Osteocyte (in vitro differentiated cells): ENCODE results near the gene SLC25A28. TPM values are rescaled to one million over a fixed set of nuclear protein-coding genes. Genes with fewer than 3 reads are reported as not detected.

ENCODE experiments used
- DNase-seq: peaks from one replicate; pipeline ENCODE4 v3.0.0; 2021; ENCODE audit warnings: mixed read lengths; ENCODE audit not compliant: unreplicated experiment; ENCODE audit errors: extremely low spot score
- H3K27ac Mint-ChIP-seq: one replicate; pipeline ENCODE4 v1.8.0; 2021; ENCODE audit warnings: mild to moderate bottlenecking, mixed read lengths; ENCODE audit not compliant: unreplicated experiment
- H3K27me3 Mint-ChIP-seq: one replicate; pipeline ENCODE4 v1.8.0; 2021; ENCODE audit warnings: mixed read lengths; ENCODE audit not compliant: unreplicated experiment
- H3K36me3 Mint-ChIP-seq: one replicate; pipeline ENCODE4 v1.8.0; 2021; ENCODE audit warnings: mixed read lengths; ENCODE audit not compliant: unreplicated experiment
- H3K4me1 Mint-ChIP-seq: one replicate; pipeline ENCODE4 v1.8.0; 2021; ENCODE audit warnings: mixed read lengths; ENCODE audit not compliant: unreplicated experiment
- H3K4me3 Mint-ChIP-seq: one replicate; pipeline ENCODE4 v1.8.0; 2021; ENCODE audit warnings: mild to moderate bottlenecking, moderate library complexity, mixed read lengths; ENCODE audit not compliant: unreplicated experiment
- H3K9me3 Mint-ChIP-seq: one replicate; pipeline ENCODE4 v1.8.0; 2021; ENCODE audit warnings: mixed read lengths; ENCODE audit not compliant: unreplicated experiment
- CTCF ChIP-seq: fragments of 200-600 bp; sonication (generic); IDR thresholded peaks from 2 replicates; pipeline ENCODE4 v1.5.0; 2021; ENCODE audit warnings: antibody characterized with exemption, mild to moderate bottlenecking, moderate library complexity
- total RNA-seq: library from RNA; stranded (reverse); gene quantifications from 2 replicates; pipeline ENCODE4 v1.2.1, GENCODE V29; 2021

Gene SLC25A28
- total RNA-seq, 1 donor from 2014 or later = 32.9 TPM

DNA sequence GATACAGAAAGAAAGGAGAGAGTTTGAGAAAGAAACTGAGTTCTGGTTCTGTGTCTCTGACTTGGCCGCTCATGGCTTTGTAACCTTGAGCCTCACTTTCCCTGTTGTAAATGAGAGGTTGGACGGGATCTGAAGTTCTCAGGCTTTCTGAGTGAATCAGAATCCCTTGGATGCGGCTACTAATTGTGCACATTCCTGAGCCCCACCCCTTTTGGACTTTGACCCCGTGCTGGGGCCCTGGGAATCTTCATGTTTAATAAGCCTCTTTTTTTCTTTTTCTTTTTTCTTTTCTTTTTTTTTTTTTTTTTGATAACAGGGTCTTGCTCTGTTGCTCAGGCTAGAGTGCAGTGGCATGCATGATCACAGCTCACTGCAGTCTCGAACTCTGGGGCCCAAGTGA lies 26.9 kb downstream of the SLC25A28 start:
- Mint-ChIP-seq H3K27me3 (peaks cover 35% of the 10 kb centered on the region), H3K4me3 (no peak overlapping the region), H3K4me1 (no peaks in the 10 kb centered on the region), H3K27ac (no peak overlapping the region), H3K36me3 (no peaks in the 10 kb centered on the region), H3K9me3 (no peaks in the 10 kb centered on the region)
- no peak for TF ChIP-seq CTCF
- no peak for DNase-seq

DNA sequence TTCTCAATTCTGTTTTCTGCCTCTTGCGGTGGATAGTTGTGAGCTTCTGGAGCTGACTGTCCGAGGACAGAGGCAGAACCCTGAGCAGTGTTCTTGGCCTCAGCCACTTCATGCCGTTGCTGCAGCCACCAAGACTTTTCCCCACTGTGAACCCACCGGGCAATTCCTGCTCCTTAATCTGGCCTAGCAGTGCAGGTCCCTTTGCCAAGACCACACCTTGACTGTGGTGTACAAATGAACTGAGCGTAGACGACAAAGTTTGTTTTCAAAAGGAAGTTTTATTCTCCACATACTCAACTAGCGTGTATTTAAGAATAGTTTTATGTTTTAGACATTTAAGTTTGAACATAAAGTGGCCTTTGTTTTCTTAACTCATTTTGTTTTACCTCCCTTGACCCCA lies 29.4 kb downstream of the SLC25A28 start:
- peaks cover 43% of the 10 kb centered on the region for H3K27me3 Mint-ChIP-seq
- no peak overlapping the region for H3K27ac Mint-ChIP-seq
- H3K4me1 Mint-ChIP-seq = no peaks in the 10 kb centered on the region
- DNase-seq = no peak
- no peaks in the 10 kb centered on the region for H3K9me3 Mint-ChIP-seq
- no peak for TF ChIP-seq CTCF
- no peak overlapping the region for H3K4me3 Mint-ChIP-seq
- no peaks in the 10 kb centered on the region for H3K36me3 Mint-ChIP-seq

DNA sequence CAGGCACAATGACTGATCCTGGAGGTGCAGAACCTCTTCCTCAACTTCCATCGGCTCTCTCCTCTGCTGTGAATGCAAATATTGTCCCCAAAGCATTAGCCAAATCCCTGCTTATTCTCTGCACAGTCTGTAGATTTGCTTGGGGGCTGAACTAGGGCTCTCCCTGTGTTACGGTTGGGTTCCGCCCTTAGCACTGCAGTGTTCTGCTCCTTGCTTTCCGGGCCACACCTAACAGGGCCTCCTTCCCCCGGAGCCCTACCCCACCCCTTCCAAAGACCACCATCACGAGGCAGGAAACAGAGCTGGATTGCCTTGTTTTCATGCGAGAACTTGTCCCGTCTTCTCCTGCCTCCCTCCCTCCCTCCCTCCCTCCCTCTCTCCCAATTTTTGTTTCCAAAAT lies 36.6 kb downstream of the SLC25A28 start:
- no peak overlapping the region for H3K4me3 Mint-ChIP-seq
- no peak overlapping the region for H3K27ac Mint-ChIP-seq
- no peak for TF ChIP-seq CTCF
- DNase-seq = no peak
- peaks cover 47% of the 10 kb centered on the region for H3K27me3 Mint-ChIP-seq
- H3K9me3 Mint-ChIP-seq = no peaks in the 10 kb centered on the region
- no peaks in the 10 kb centered on the region for H3K36me3 Mint-ChIP-seq
- H3K4me1 Mint-ChIP-seq = no peaks in the 10 kb centered on the region

DNA sequence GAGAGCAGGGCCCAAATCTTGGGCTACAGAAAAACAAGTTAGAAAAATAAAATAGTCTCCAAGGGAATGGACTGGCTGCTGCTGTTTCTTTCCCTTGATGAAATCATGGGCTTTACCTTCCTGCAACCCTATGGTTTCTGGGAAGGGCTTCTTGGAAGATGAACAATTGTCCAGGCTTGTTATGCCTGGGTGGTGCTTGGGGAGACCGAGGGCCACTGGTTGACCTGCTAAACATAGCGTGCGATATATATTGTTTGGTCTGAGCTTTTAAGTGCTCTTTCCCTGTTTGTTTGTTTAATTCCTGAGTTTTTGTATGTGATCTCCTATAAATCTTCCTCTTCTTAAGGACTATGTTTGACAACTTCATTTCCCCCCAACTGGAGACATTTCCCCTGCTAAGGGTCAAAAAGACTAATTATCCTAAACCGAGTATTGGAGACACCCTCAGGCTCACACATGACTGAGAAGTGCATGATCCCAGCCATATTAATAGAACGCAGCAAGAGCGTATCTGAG lies 37.9 kb downstream of the SLC25A28 start:
- H3K4me3 Mint-ChIP-seq = no peak overlapping the region
- TF ChIP-seq CTCF = no peak
- H3K27me3 Mint-ChIP-seq = peaks cover 44% of the 10 kb centered on the region
- no peaks in the 10 kb centered on the region for H3K9me3 Mint-ChIP-seq
- no peaks in the 10 kb centered on the region for H3K4me1 Mint-ChIP-seq
- no peak overlapping the region for H3K27ac Mint-ChIP-seq
- no peak for DNase-seq
- H3K36me3 Mint-ChIP-seq = no peaks in the 10 kb centered on the region

DNA sequence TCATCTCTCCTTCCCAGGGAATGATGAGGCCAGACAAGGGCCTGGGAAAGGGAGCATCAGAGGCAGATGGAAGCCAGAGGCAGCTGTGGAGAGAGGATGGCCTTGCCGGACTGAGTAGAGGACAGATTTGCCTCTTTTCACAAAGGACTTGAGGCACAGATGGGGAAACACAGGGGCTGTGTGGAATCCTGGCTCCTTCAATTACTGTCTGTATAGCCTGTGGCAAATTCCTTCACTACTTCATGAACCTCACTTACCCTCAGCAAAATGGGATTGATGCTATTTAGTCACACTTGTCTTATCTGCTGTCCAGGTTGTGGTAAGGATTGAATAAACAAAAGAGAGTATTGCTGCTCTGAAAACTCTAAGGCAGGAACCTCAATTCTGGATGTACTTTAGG lies 40.3 kb downstream of the SLC25A28 start:
- peaks cover 29% of the 10 kb centered on the region for H3K27me3 Mint-ChIP-seq
- DNase-seq = no peak
- H3K27ac Mint-ChIP-seq = no peak overlapping the region
- H3K4me3 Mint-ChIP-seq = no peak overlapping the region
- no peaks in the 10 kb centered on the region for H3K9me3 Mint-ChIP-seq
- no peaks in the 10 kb centered on the region for H3K36me3 Mint-ChIP-seq
- H3K4me1 Mint-ChIP-seq = no peaks in the 10 kb centered on the region
- no peak for TF ChIP-seq CTCF
